HEK293 (cell line): ENCODE data around the gene PCCA.

Source experiments
- CTCF ChIA-PET: fragments of 350-600 bp; formaldehyde crosslinking; extraction: SDS; loops from one replicate; lab custom pipeline; 2021; ENCODE audit warnings: antibody characterized with exemption; lab: Yijun Ruan, JAX
- POLR2A ChIA-PET: fragments of 300-600 bp; formaldehyde crosslinking; extraction: SDS; loops from one replicate; lab custom pipeline; 2020; ENCODE audit warnings: antibody characterized with exemption, inconsistent platforms; lab: Yijun Ruan, JAX
- H3K27ac ChIP-seq: fragments of 200-500 bp; sonication (Bioruptor generic); 2 replicates; pipeline ENCODE4 v1.5.1; 2014; ENCODE audit warnings: low read depth, low read length, control low read depth, inconsistent platforms; ENCODE audit errors: extremely low read depth
- H3K36me3 ChIP-seq, 2 experiments: fragments of 200-500 bp in 1 of 2; sonication (Bioruptor generic) in 1 of 2; 1 replicate in 1 of 2; 2 replicates in 1 of 2; pipeline ENCODE4 v1.5.1; 2014 to 2017; ENCODE audit warnings: inconsistent platforms in 2 of 2, low read length in 2 of 2; ENCODE audit not compliant: control insufficient read depth in 2 of 2, insufficient read depth in 1 of 2
- H3K4me1 ChIP-seq: fragments of 200-500 bp; sonication (Bioruptor generic); 2 replicates; pipeline ENCODE4 v1.5.1; 2014; ENCODE audit warnings: mild to moderate bottlenecking, low read length, inconsistent platforms; ENCODE audit not compliant: control insufficient read depth, insufficient read depth
- H3K4me3 ChIP-seq: 2 replicates; pipeline ENCODE4 v1.5.1; 2011; ENCODE audit warnings: low read depth, mild to moderate bottlenecking, control low read depth, low read length, moderate library complexity
- H3K9me3 ChIP-seq: fragments of 200-500 bp; sonication (Bioruptor generic); 2 replicates; pipeline ENCODE4 v1.5.1; 2014; ENCODE audit warnings: low read depth, low read length, inconsistent platforms; ENCODE audit not compliant: control insufficient read depth, insufficient read depth
- GLI2 ChIP-seq: fragments of 450-650 bp; formaldehyde crosslinking; IDR thresholded peaks from 2 replicates; pipeline ENCODE4; 2017; ENCODE audit warnings: missing biosample characterization, missing genetic modification characterization, low read depth, borderline replicate concordance
- KLF9 ChIP-seq: fragments of 450-650 bp; formaldehyde crosslinking; IDR thresholded peaks from 2 replicates; pipeline ENCODE4 v1.5.1; 2016; ENCODE audit warnings: missing biosample characterization, missing genetic modification characterization, low read depth
- MEIS1 ChIP-seq: sonication (generic); formaldehyde crosslinking; IDR thresholded peaks from 2 replicates; pipeline ENCODE4 v1.8.1; 2022; ENCODE audit warnings: missing genetic modification reagents, mild to moderate bottlenecking, borderline replicate concordance
- SP7 ChIP-seq: fragments of 450-650 bp; formaldehyde crosslinking; IDR thresholded peaks from 2 replicates; pipeline ENCODE4 v1.5.1; 2016; ENCODE audit warnings: missing biosample characterization, missing genetic modification characterization
- TCF7L2 ChIP-seq: IDR thresholded peaks from 2 replicates; pipeline ENCODE4 v1.6.1; 2011; ENCODE audit warnings: low read depth, mild to moderate bottlenecking, inconsistent platforms, low read length, moderate library complexity, borderline replicate concordance
- ZBTB20 ChIP-seq: fragments of 450-650 bp; formaldehyde crosslinking; IDR thresholded peaks from 2 replicates; pipeline ENCODE4 v1.5.1; 2016; ENCODE audit warnings: missing biosample characterization, missing genetic modification characterization
- ZNF132 ChIP-seq: fragments of 450-650 bp; formaldehyde crosslinking; IDR thresholded peaks from 2 replicates; pipeline ENCODE4 v1.5.1; 2017; ENCODE audit warnings: missing biosample characterization, missing genetic modification characterization, borderline replicate concordance
- ZNF133 ChIP-seq: fragments of 450-650 bp; formaldehyde crosslinking; IDR thresholded peaks from 2 replicates; pipeline ENCODE4 v1.5.1; 2016; ENCODE audit warnings: missing biosample characterization, missing genetic modification characterization
- ZNF23 ChIP-seq: fragments of 450-650 bp; formaldehyde crosslinking; IDR thresholded peaks from 2 replicates; pipeline ENCODE4 v1.5.1; 2016; ENCODE audit warnings: missing biosample characterization, missing genetic modification characterization, borderline replicate concordance
- ZNF24 ChIP-seq: fragments of 450-650 bp; formaldehyde crosslinking; IDR thresholded peaks from 2 replicates; pipeline ENCODE4 v1.5.1; 2016; ENCODE audit warnings: missing biosample characterization, missing genetic modification characterization
- ZNF292 ChIP-seq: fragments of 450-650 bp; formaldehyde crosslinking; IDR thresholded peaks from 2 replicates; pipeline ENCODE4 v1.5.1; 2016; ENCODE audit warnings: low read depth, missing biosample characterization, missing genetic modification characterization, borderline replicate concordance
- ZNF324 ChIP-seq: fragments of 450-650 bp; formaldehyde crosslinking; IDR thresholded peaks from 2 replicates; pipeline ENCODE4 v1.5.1; 2016; ENCODE audit warnings: missing biosample characterization, missing genetic modification characterization
- ZNF354C ChIP-seq: fragments of 450-650 bp; formaldehyde crosslinking; IDR thresholded peaks from 2 replicates; pipeline ENCODE4 v1.5.1; 2016; ENCODE audit warnings: missing biosample characterization, missing genetic modification characterization, low read depth, borderline replicate concordance
- ZNF530 ChIP-seq: fragments of 450-650 bp; formaldehyde crosslinking; IDR thresholded peaks from 2 replicates; pipeline ENCODE4 v1.5.1; 2016; ENCODE audit warnings: low read depth, missing biosample characterization, missing genetic modification characterization
- ZNF561 ChIP-seq: fragments of 450-650 bp; IDR thresholded peaks from 2 replicates; pipeline ENCODE4 v1.5.1; 2018; ENCODE audit warnings: missing biosample characterization, missing genetic modification characterization, borderline replicate concordance
- ZNF571 ChIP-seq: fragments of 450-650 bp; formaldehyde crosslinking; IDR thresholded peaks from 2 replicates; pipeline ENCODE4 v1.5.0; 2017; ENCODE audit warnings: missing biosample characterization, missing genetic modification characterization
- ZNF626 ChIP-seq: fragments of 450-650 bp; sonication (Bioruptor Pico); formaldehyde crosslinking; IDR thresholded peaks from 2 replicates; pipeline ENCODE4 v1.5.1; 2018; ENCODE audit warnings: missing biosample characterization, missing genetic modification characterization, inconsistent platforms
- ZNF768 ChIP-seq: fragments of 450-650 bp; formaldehyde crosslinking; IDR thresholded peaks from 2 replicates; pipeline ENCODE4 v1.5.1; 2018; ENCODE audit warnings: missing biosample characterization, mild to moderate bottlenecking, missing genetic modification characterization
- ZNF830 ChIP-seq: fragments of 450-650 bp; IDR thresholded peaks from 2 replicates; pipeline ENCODE4 v1.5.0; 2018; ENCODE audit warnings: missing biosample characterization, missing genetic modification characterization, low read depth, mild to moderate bottlenecking, moderate library complexity
- ZNF837 ChIP-seq: fragments of 450-650 bp; formaldehyde crosslinking; IDR thresholded peaks from 2 replicates; pipeline ENCODE4 v1.5.1; 2016; ENCODE audit warnings: missing biosample characterization, missing genetic modification characterization
- ZSCAN16 ChIP-seq: fragments of 450-650 bp; formaldehyde crosslinking; IDR thresholded peaks from 2 replicates; pipeline ENCODE4 v1.5.1; 2016; ENCODE audit warnings: missing biosample characterization, missing genetic modification characterization
- ZXDB ChIP-seq: fragments of 450-650 bp; formaldehyde crosslinking; IDR thresholded peaks from 2 replicates; pipeline ENCODE4 v1.5.1; 2016; ENCODE audit warnings: missing biosample characterization, missing genetic modification characterization
- TF ChIP-seq, protein P1 (sequence below): fragments of 450-650 bp; formaldehyde crosslinking; IDR thresholded peaks from 2 replicates; pipeline ENCODE4 v1.5.1; 2016; ENCODE audit warnings: missing biosample characterization, missing genetic modification characterization, borderline replicate concordance
- TF ChIP-seq, protein P2 (sequence below): fragments of 450-650 bp; formaldehyde crosslinking; conservative IDR thresholded peaks from 2 replicates; pipeline ENCODE4 v1.5.1; 2016; ENCODE audit warnings: low read depth, missing biosample characterization, missing genetic modification characterization
- TF ChIP-seq, protein P3 (sequence below): fragments of 450-650 bp; formaldehyde crosslinking; IDR thresholded peaks from 2 replicates; pipeline ENCODE4 v1.5.1; 2017; ENCODE audit warnings: missing biosample characterization, missing genetic modification characterization

PCCA gene

DNA sequence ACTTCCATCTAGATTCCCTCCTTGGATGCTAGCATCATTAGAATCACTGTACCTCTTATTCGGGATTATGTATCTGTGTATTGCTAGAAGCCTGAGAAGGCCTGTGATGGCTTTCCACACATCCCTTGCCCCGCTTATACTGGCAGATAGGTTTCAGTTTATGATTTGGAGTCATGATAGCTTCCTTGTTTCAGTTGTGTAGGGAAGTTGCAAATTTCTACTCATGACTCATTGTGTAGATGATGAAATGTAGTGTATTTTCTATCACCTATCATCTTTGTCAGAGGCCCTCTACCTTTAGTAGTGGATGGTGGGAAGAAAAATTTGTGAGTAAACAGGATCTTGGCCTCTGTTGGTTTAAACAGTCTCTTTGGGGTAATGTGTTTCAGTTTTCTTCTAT is 334.5 kb downstream of the PCCA start:
- Histone ChIP-seq H3K4me1 (no peaks in the 10 kb centered on the region), H3K36me3 (no peaks in the 10 kb centered on the region), H3K27ac (no peak overlapping the region), H3K9me3 (no peaks in the 10 kb centered on the region), H3K4me3 (no peak overlapping the region)
- TF ChIP-seq, protein P1, sequence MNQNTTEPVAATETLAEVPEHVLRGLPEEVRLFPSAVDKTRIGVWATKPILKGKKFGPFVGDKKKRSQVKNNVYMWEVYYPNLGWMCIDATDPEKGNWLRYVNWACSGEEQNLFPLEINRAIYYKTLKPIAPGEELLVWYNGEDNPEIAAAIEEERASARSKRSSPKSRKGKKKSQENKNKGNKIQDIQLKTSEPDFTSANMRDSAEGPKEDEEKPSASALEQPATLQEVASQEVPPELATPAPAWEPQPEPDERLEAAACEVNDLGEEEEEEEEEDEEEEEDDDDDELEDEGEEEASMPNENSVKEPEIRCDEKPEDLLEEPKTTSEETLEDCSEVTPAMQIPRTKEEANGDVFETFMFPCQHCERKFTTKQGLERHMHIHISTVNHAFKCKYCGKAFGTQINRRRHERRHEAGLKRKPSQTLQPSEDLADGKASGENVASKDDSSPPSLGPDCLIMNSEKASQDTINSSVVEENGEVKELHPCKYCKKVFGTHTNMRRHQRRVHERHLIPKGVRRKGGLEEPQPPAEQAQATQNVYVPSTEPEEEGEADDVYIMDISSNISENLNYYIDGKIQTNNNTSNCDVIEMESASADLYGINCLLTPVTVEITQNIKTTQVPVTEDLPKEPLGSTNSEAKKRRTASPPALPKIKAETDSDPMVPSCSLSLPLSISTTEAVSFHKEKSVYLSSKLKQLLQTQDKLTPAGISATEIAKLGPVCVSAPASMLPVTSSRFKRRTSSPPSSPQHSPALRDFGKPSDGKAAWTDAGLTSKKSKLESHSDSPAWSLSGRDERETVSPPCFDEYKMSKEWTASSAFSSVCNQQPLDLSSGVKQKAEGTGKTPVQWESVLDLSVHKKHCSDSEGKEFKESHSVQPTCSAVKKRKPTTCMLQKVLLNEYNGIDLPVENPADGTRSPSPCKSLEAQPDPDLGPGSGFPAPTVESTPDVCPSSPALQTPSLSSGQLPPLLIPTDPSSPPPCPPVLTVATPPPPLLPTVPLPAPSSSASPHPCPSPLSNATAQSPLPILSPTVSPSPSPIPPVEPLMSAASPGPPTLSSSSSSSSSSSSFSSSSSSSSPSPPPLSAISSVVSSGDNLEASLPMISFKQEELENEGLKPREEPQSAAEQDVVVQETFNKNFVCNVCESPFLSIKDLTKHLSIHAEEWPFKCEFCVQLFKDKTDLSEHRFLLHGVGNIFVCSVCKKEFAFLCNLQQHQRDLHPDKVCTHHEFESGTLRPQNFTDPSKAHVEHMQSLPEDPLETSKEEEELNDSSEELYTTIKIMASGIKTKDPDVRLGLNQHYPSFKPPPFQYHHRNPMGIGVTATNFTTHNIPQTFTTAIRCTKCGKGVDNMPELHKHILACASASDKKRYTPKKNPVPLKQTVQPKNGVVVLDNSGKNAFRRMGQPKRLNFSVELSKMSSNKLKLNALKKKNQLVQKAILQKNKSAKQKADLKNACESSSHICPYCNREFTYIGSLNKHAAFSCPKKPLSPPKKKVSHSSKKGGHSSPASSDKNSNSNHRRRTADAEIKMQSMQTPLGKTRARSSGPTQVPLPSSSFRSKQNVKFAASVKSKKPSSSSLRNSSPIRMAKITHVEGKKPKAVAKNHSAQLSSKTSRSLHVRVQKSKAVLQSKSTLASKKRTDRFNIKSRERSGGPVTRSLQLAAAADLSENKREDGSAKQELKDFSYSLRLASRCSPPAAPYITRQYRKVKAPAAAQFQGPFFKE (tag by site-specific recombination) = no peak
- TF ChIP-seq ZBTB20 (tag by site-specific recombination) (no peak), ZNF132 (tag by site-specific recombination) (no peak), KLF9 (tag by site-specific recombination) (no peak), ZNF626 (no peak), ZNF561 (tag by site-specific recombination) (no peak), ZNF571 (tag by site-specific recombination) (no peak), ZNF24 (no peak), GLI2 (tag by site-specific recombination) (no peak), ZNF292 (tag by site-specific recombination) (no peak), ZNF324 (tag by site-specific recombination) (no peak), ZSCAN16 (no peak)
- TF ChIP-seq, protein P2, sequence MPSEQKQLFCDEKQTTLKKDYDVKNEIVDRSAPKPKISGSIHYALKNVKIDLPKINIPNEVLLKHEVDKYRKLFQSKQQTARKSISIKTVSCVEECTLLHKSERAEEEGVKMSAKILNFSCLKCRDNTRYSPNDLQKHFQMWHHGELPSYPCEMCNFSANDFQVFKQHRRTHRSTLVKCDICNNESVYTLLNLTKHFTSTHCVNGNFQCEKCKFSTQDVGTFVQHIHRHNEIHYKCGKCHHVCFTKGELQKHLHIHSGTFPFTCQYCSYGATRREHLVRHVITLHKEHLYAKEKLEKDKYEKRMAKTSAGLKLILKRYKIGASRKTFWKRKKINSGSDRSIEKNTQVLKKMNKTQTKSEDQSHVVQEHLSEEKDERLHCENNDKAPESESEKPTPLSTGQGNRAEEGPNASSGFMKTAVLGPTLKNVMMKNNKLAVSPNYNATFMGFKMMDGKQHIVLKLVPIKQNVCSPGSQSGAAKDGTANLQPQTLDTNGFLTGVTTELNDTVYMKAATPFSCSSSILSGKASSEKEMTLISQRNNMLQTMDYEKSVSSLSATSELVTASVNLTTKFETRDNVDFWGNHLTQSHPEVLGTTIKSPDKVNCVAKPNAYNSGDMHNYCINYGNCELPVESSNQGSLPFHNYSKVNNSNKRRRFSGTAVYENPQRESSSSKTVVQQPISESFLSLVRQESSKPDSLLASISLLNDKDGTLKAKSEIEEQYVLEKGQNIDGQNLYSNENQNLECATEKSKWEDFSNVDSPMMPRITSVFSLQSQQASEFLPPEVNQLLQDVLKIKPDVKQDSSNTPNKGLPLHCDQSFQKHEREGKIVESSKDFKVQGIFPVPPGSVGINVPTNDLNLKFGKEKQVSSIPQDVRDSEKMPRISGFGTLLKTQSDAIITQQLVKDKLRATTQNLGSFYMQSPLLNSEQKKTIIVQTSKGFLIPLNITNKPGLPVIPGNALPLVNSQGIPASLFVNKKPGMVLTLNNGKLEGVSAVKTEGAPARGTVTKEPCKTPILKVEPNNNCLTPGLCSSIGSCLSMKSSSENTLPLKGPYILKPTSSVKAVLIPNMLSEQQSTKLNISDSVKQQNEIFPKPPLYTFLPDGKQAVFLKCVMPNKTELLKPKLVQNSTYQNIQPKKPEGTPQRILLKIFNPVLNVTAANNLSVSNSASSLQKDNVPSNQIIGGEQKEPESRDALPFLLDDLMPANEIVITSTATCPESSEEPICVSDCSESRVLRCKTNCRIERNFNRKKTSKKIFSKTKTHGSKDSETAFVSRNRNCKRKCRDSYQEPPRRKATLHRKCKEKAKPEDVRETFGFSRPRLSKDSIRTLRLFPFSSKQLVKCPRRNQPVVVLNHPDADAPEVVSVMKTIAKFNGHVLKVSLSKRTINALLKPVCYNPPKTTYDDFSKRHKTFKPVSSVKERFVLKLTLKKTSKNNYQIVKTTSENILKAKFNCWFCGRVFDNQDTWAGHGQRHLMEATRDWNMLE (tag by site-specific recombination) = no peak
- TF ChIP-seq, protein P3, sequence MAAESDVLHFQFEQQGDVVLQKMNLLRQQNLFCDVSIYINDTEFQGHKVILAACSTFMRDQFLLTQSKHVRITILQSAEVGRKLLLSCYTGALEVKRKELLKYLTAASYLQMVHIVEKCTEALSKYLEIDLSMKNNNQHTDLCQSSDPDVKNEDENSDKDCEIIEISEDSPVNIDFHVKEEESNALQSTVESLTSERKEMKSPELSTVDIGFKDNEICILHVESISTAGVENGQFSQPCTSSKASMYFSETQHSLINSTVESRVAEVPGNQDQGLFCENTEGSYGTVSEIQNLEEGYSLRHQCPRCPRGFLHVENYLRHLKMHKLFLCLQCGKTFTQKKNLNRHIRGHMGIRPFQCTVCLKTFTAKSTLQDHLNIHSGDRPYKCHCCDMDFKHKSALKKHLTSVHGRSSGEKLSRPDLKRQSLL (tag by site-specific recombination) = no peak
- POLR2A ChIA-PET = no interaction called here
- CTCF ChIA-PET = no interaction called here

DNA sequence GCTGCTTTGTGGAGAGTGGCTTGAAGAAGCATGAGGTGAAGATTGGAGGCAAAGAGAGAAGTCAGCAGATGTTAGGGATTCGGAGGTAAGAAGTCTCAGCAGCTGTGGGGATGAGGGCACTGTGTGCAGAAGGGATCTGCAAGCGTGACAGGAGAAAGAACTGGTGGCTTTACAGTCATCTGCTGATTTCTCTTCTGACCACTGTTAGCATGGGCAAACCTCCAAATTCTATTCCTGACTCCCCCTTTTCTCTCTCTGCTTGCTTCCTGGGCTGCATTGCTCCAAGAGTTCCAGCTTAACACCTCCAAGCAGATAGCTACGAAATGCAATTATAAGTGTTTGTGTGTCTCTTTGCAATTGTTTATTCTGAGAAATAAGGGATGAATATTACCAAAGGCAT is 340.1 kb downstream of the PCCA start:
- Histone ChIP-seq H3K27ac (no peak overlapping the region), H3K36me3 (no peaks in the 10 kb centered on the region)
- POLR2A ChIA-PET = no interaction called here
- TF ChIP-seq ZNF830 = no peak
- no peak for TF ChIP-seq ZNF132 (tag by site-specific recombination)
- TF ChIP-seq TCF7L2 = no peak
- no peak for TF ChIP-seq ZNF23 (tag by site-specific recombination)
- TF ChIP-seq ZNF530 = no peak
- no peak for TF ChIP-seq ZXDB
- TF ChIP-seq MEIS1 (CRISPR knock-in tag) = no peak
- no peak for TF ChIP-seq ZNF837
- TF ChIP-seq ZBTB20 (tag by site-specific recombination) = no peak
- TF ChIP-seq SP7 (tag by site-specific recombination) = no peak
- TF ChIP-seq ZNF354C = no peak
- TF ChIP-seq ZNF133 = no peak
- TF ChIP-seq ZNF768 = no peak

More for the DNA sequence above, 340.1 kb downstream of the PCCA start:
- H3K4me3 ChIP-seq = no peak overlapping the region
- CTCF ChIA-PET = no interaction called here
- no peaks in the 10 kb centered on the region for H3K9me3 ChIP-seq
- no peaks in the 10 kb centered on the region for H3K4me1 ChIP-seq
